Neural progenitor cell (in vitro differentiated cells): ENCODE measurements around the gene NACA2.

Source experiments
- CTCF ChIP-seq: fragments of 200-600 bp; sonication (generic); IDR thresholded peaks from 2 replicates; pipeline ENCODE4 v1.5.1; 2017; ENCODE audit warnings: antibody characterized with exemption, mild to moderate bottlenecking
- EZH2 ChIP-seq: fragments of 200-600 bp; sonication (generic); IDR thresholded peaks from 2 replicates; pipeline ENCODE4 v1.6.1; 2017; ENCODE audit warnings: antibody characterized with exemption, mild to moderate bottlenecking, moderate library complexity
- EZH2phosphoT487 ChIP-seq: fragments of 200-600 bp; sonication (generic); IDR thresholded peaks from 2 replicates; pipeline ENCODE4 v1.6.1; 2017; ENCODE audit warnings: antibody characterized with exemption

- peak; percentile 23 for TF ChIP-seq CTCF
- TF ChIP-seq EZH2phosphoT487 = no peak
- TF ChIP-seq EZH2 = no peak
These were observed 11.1 kb downstream of the NACA2 start for GRCh38 chr17:61579961-61580360.
